Activated CD8-positive, alpha-beta T cell treated with anti-CD3 and anti-CD28 coated beads for 36 hours (primary cell): Measurements from ENCODE around the gene LIMD2. TPM values are rescaled to one million over a fixed set of nuclear protein-coding genes. Genes with fewer than 3 reads are reported as not detected.
A peak's percentile ranks its signal among the peaks of the same experiment; 100 is the strongest.

Experiments used
- ATAC-seq: fragments of 200-7000 bp; cut with Tn5 transposase; one replicate; pipeline ENCODE4 v1.10.0; 2021; ENCODE audit warnings: mild to moderate bottlenecking, moderate library complexity
- CTCF ChIA-PET: fragments of 350-600 bp; sonication (Branson Sonifier 250); formaldehyde crosslinking; loops from one replicate; lab custom pipeline; 2021; ENCODE audit warnings: antibody characterized with exemption; lab: Charles Lee
- POLR2A ChIA-PET: fragments of 350-600 bp; sonication (Branson Sonifier 250); formaldehyde crosslinking; loops from one replicate; lab custom pipeline; 2021; ENCODE audit warnings: antibody characterized with exemption; lab: Charles Lee
- DNase-seq: peaks from one replicate; pipeline ENCODE4 v3.0.0-alpha.2; 2020
- H3K27ac Mint-ChIP-seq: one replicate; pipeline ENCODE4 v1.8.0; 2021; ENCODE audit warnings: mild to moderate bottlenecking, mixed read lengths
- H3K27me3 Mint-ChIP-seq: one replicate; pipeline ENCODE4 v1.8.0; 2021; ENCODE audit warnings: mixed read lengths
- H3K36me3 Mint-ChIP-seq: one replicate; pipeline ENCODE4 v1.8.0; 2021; ENCODE audit warnings: low read depth, mixed read lengths
- H3K4me1 Mint-ChIP-seq: one replicate; pipeline ENCODE4 v1.8.0; 2021; ENCODE audit warnings: low read depth, mixed read lengths
- H3K4me3 Mint-ChIP-seq: one replicate; pipeline ENCODE4 v1.8.0; 2021; ENCODE audit warnings: mild to moderate bottlenecking, moderate library complexity, mixed read lengths
- H3K9me3 Mint-ChIP-seq: one replicate; pipeline ENCODE4 v1.8.0; 2021; ENCODE audit warnings: mixed read lengths
- CTCF ChIP-seq: fragments of 200-600 bp; IDR thresholded peaks from one replicate; pipeline ENCODE4 v1.8.0; 2022; ENCODE audit warnings: antibody characterized with exemption, mild to moderate bottlenecking
- intact Hi-C: fragments of 100-400 bp; cut with micrococcal nuclease; formaldehyde crosslinking; loops from one replicate; pipeline ENCODE4 v1.10.0; 2022
- total RNA-seq, 2 experiments: library from RNA; stranded (reverse); gene quantifications; one replicate each; pipeline ENCODE4 v1.2.3, GENCODE V29; 2021

Gene LIMD2
- total RNA-seq, 2 experiments from 2014 or later: 143 to 145 TPM

- ChIA-PET POLR2A (interaction anchor here (0.9 to 4.6 kb wide), 5 partner anchors 9 to 38 kb away, joined by 3 to 28 read pairs (median 3); no protein-coding TSS in a partner anchor), CTCF (interaction anchor here (0.9 to 2.7 kb wide), 6 partner anchors 11 to 250 kb away, joined by 3 to 17 read pairs (median 4); no protein-coding TSS in a partner anchor)
- peaks cover 5% of the 10 kb centered on the region for H3K36me3 Mint-ChIP-seq
- H3K27me3 Mint-ChIP-seq: no peaks in the 10 kb centered on the region
- no peak overlapping the region for H3K27ac Mint-ChIP-seq
- no peak for ATAC-seq
- no peak for DNase-seq
- H3K9me3 Mint-ChIP-seq: no peaks in the 10 kb centered on the region
- intact Hi-C loops: no loop called here
- peaks cover 5% of the 10 kb centered on the region for H3K4me1 Mint-ChIP-seq
- TF ChIP-seq CTCF: no peak
- H3K4me3 Mint-ChIP-seq: no peak overlapping the region
These were observed 24.7 kb downstream of the LIMD2 start for GRCh38 chr17:63675231-63675606.

DNA sequence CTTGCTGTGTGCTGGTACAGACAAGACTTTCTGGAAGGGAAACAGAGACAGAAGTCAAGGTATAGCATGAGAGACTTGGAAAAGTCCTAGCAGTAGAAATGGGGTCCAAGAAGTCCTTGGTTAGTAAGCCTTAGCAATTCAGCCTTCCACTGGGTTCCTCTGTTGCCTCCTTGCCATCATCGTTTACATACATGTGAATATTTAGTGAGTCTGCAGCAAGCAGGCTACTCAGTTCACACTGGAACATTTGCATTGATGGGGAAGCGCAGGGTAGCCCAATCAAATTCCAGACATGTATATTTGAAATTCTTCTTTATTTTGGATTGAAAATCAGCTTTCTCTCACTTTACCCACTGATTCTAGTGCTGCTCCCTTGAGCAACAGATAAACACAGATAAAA lies 27.1 kb downstream of the LIMD2 start:
- H3K27ac Mint-ChIP-seq: no peak overlapping the region
- H3K27me3 Mint-ChIP-seq: no peaks in the 10 kb centered on the region
- ChIA-PET POLR2A (interaction anchor here (1.0 kb wide), 1 partner anchor 43 kb away, joined by 4 read pairs; no protein-coding TSS in a partner anchor), CTCF (no interaction called here)
- ATAC-seq (no peak), DNase-seq (no peak)
- no peak for TF ChIP-seq CTCF
- intact Hi-C loops: no loop called here
- H3K36me3 Mint-ChIP-seq: peaks cover 5% of the 10 kb centered on the region
- no peak overlapping the region for H3K4me3 Mint-ChIP-seq
- H3K4me1 Mint-ChIP-seq: peaks cover 5% of the 10 kb centered on the region
- no peaks in the 10 kb centered on the region for H3K9me3 Mint-ChIP-seq

GRCh38 chr17:63665527-63666214 lies 34.3 kb downstream of the LIMD2 start:
- H3K27ac Mint-ChIP-seq: no peak overlapping the region
- peaks cover 15% of the 10 kb centered on the region for H3K36me3 Mint-ChIP-seq
- H3K9me3 Mint-ChIP-seq: no peaks in the 10 kb centered on the region
- ATAC-seq (peak; percentile 17), DNase-seq (no peak)
- ChIA-PET POLR2A (interaction anchor here (0.6 to 1.2 kb wide), 5 partner anchors 10 to 166 kb away, joined by 3 to 6 read pairs (median 3); no protein-coding TSS in a partner anchor), CTCF (interaction anchor here (0.9 to 1.8 kb wide), 4 partner anchors 8 to 240 kb away, joined by 3 to 7 read pairs (median 5); no protein-coding TSS in a partner anchor)
- TF ChIP-seq CTCF: no peak
- no peaks in the 10 kb centered on the region for H3K27me3 Mint-ChIP-seq
- H3K4me3 Mint-ChIP-seq: no peak overlapping the region
- intact Hi-C loops: no loop called here
- H3K4me1 Mint-ChIP-seq: peaks cover 3% of the 10 kb centered on the region

- no peak for ATAC-seq
These were observed 40.1 kb downstream of the LIMD2 start for GRCh38 chr17:63659850-63660249.

More at GRCh38 chr17:63659850-63660249, 40.1 kb downstream of the LIMD2 start:
- POLR2A ChIA-PET: interaction anchor here (1.7 kb wide), 1 partner anchor 19 kb away, joined by 4 read pairs; no protein-coding TSS in a partner anchor
- H3K4me1 Mint-ChIP-seq: no peaks in the 10 kb centered on the region
- no peak overlapping the region for H3K27ac Mint-ChIP-seq
- peaks cover 11% of the 10 kb centered on the region for H3K36me3 Mint-ChIP-seq
- intact Hi-C loops: no loop called here
- no peaks in the 10 kb centered on the region for H3K27me3 Mint-ChIP-seq
- H3K9me3 Mint-ChIP-seq: no peaks in the 10 kb centered on the region
- H3K4me3 Mint-ChIP-seq: no peak overlapping the region
- DNase-seq: no peak
- no peak for TF ChIP-seq CTCF
- CTCF ChIA-PET: no interaction called here
